OCI-LY1 (cell line): ENCODE measurements around the gene ASRGL1.

Source experiments
- H2AFZ ChIP-seq: fragments of 200-600 bp; sonication (generic), shearing (Covaris generic); 2 replicates; pipeline ENCODE4 v1.6.0; 2014; ENCODE audit warnings: antibody characterized with exemption, mild to moderate bottlenecking, low read length
- H3F3A ChIP-seq: fragments of 200-600 bp; sonication (generic), shearing (Covaris generic); 2 replicates; pipeline ENCODE4 v1.6.0; 2014; ENCODE audit warnings: mild to moderate bottlenecking, antibody characterized with exemption, low read length, moderate library complexity; ENCODE audit not compliant: insufficient read depth
- H3K27ac ChIP-seq: fragments of 200-600 bp; sonication (generic); 2 replicates; pipeline ENCODE4 v1.5.1; 2014; ENCODE audit warnings: low read length, mixed run types, mild to moderate bottlenecking, low read depth; ENCODE audit not compliant: poor library complexity, severe bottlenecking
- H3K27me3 ChIP-seq: fragments of 200-600 bp; sonication (generic); 2 replicates; pipeline ENCODE4 v1.6.0; 2014; ENCODE audit warnings: antibody characterized with exemption, mild to moderate bottlenecking, low read length, moderate library complexity; ENCODE audit not compliant: insufficient read depth
- H3K36me3 ChIP-seq: fragments of 200-600 bp; sonication (generic); 2 replicates; pipeline ENCODE4 v1.6.1; 2014; ENCODE audit warnings: mild to moderate bottlenecking, antibody characterized with exemption, low read length, moderate library complexity, mixed read lengths; ENCODE audit not compliant: insufficient read depth
- H3K4me1 ChIP-seq: fragments of 200-600 bp; sonication (generic); 2 replicates; pipeline ENCODE4 v1.5.1; 2014; ENCODE audit warnings: mild to moderate bottlenecking, low read length, moderate library complexity; ENCODE audit not compliant: insufficient read depth, severe bottlenecking
- H3K4me2 ChIP-seq: fragments of 200-600 bp; sonication (generic), shearing (Covaris generic); 2 replicates; pipeline ENCODE4 v1.6.1; 2014; ENCODE audit warnings: low read length
- H3K4me3 ChIP-seq: fragments of 200-600 bp; sonication (generic); 2 replicates; pipeline ENCODE4 v1.5.1; 2014; ENCODE audit warnings: low read length, low read depth, mild to moderate bottlenecking, mixed read lengths; ENCODE audit not compliant: poor library complexity, severe bottlenecking
- H3K79me2 ChIP-seq: fragments of 200-600 bp; shearing (Covaris generic); 2 replicates; pipeline ENCODE4 v1.6.1; 2016; ENCODE audit warnings: mixed run types, low read length, mixed read lengths; ENCODE audit not compliant: insufficient read depth
- H3K9ac ChIP-seq: fragments of 200-600 bp; sonication (generic), shearing (Covaris generic); 2 replicates; pipeline ENCODE4 v1.6.1; 2014; ENCODE audit warnings: mild to moderate bottlenecking, low read length, mixed read lengths
- H3K9me2 ChIP-seq: fragments of 200-600 bp; sonication (generic), shearing (Covaris generic); 2 replicates; pipeline ENCODE4 v1.6.1; 2014; ENCODE audit warnings: low read depth, mild to moderate bottlenecking, low read length, mixed read lengths
- H3K9me3 ChIP-seq: fragments of 200-600 bp; shearing (Covaris generic); 2 replicates; pipeline ENCODE4 v1.6.1; 2014; ENCODE audit warnings: low read length, mixed read lengths
- H4K20me1 ChIP-seq: fragments of 200-600 bp; sonication (generic), shearing (Covaris generic); 2 replicates; pipeline ENCODE4 v1.6.0; 2016; ENCODE audit warnings: mild to moderate bottlenecking, low read length; ENCODE audit not compliant: insufficient read depth
- CTCF ChIP-seq: fragments of 200-600 bp; sonication (generic), shearing (Covaris generic); IDR thresholded peaks from 2 replicates; pipeline ENCODE4 v1.5.1; 2017; ENCODE audit warnings: mild to moderate bottlenecking, antibody characterized with exemption, low read length, moderate library complexity, mixed read lengths
- EZH2 ChIP-seq: fragments of 200-600 bp; sonication (generic), shearing (Covaris generic); IDR thresholded peaks from 2 replicates; pipeline ENCODE4 v1.8.0; 2017; ENCODE audit warnings: borderline replicate concordance, mixed run types, mild to moderate bottlenecking, antibody characterized with exemption, low read length, moderate library complexity, mixed read lengths

The ASRGL1 gene

DNA sequence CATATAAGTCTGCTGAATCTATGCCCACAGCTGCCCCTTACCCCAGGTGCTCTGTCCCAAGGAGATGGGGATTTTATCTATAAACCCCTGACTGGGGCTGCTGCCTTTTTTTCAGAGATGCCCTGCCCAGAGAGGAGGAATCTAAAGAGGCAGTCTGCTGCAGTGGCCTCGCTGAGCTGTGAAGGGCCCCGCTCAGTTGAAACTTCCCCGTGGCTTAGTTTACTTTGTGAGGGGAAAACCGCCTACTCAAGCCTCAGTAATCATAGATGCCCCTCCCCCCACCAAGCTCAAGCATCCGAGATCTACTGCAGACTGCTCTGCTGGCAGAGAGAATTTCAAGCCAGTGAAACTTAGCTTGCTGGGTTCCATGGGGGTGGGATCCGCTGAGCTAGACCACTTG, 31.0 kb upstream of the ASRGL1 start:
- H3K27me3 ChIP-seq, result no peaks in the 10 kb centered on the region
- H3K79me2 ChIP-seq, result no peaks in the 10 kb centered on the region
- H2AFZ ChIP-seq, result no peak overlapping the region
- H3F3A ChIP-seq, result no peaks in the 10 kb centered on the region
- no peak overlapping the region for H3K27ac ChIP-seq
- no peak overlapping the region for H3K4me3 ChIP-seq
- H3K4me2 ChIP-seq, result no peak overlapping the region
- TF ChIP-seq EZH2 (no peak), CTCF (no peak)
- no peak overlapping the region for H3K9ac ChIP-seq
- H3K9me3 ChIP-seq, result no peaks in the 10 kb centered on the region
- H4K20me1 ChIP-seq, result no peaks in the 10 kb centered on the region
- H3K4me1 ChIP-seq, result no peaks in the 10 kb centered on the region
- H3K36me3 ChIP-seq, result no peaks in the 10 kb centered on the region
- no peaks in the 10 kb centered on the region for H3K9me2 ChIP-seq

DNA sequence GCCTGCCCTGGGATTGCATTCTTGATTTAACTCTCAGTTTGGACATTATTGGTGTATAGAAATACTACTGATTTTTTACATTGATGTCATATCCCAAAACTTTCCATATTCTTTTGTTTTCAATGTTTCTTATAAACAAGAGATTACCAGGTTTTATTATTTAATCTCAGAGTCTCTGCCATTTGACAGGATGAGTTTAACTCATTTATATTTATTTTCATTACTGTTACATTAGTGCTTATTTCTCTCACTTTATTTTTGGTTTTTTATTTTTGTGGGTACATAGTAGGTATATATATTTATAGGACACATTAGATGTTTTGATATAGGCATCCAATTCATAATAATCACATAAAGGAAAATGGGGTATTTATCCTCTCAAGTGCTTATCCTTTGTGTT, 29.3 kb upstream of the ASRGL1 start:
- Histone ChIP-seq H3K36me3 (no peaks in the 10 kb centered on the region), H3K9me3 (no peaks in the 10 kb centered on the region), H3K4me1 (no peaks in the 10 kb centered on the region), H4K20me1 (no peaks in the 10 kb centered on the region), H3K9ac (no peak overlapping the region), H3K27ac (no peak overlapping the region), H3K79me2 (no peaks in the 10 kb centered on the region), H3K27me3 (no peaks in the 10 kb centered on the region), H2AFZ (no peak overlapping the region), H3K4me3 (no peak overlapping the region), H3K9me2 (no peaks in the 10 kb centered on the region), H3F3A (no peaks in the 10 kb centered on the region), H3K4me2 (no peak overlapping the region)
- TF ChIP-seq CTCF (no peak), EZH2 (no peak)

DNA sequence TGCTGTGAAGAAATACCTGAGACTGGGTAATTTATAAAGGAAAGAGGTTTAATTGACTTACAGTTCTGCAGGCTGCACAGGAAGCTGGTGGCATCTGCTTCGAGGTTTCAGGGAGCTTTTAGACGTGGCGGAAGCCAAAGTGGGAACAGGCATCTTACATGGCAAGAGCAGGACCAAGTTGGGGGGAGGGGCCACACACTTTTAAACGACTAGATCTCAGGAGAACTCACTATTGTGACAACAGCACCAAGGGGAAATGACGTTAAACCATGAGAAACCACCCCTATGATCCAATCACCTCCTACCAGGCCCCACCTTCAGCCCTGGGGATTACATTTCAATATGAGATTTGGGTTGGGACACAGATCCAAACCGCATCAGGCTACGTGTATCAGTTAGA, 27.3 kb upstream of the ASRGL1 start:
- Histone ChIP-seq H3K9me3 (no peaks in the 10 kb centered on the region), H3K27me3 (no peaks in the 10 kb centered on the region), H3K4me1 (no peaks in the 10 kb centered on the region), H3K79me2 (no peaks in the 10 kb centered on the region), H3K4me3 (no peak overlapping the region), H4K20me1 (no peaks in the 10 kb centered on the region), H3K9ac (no peak overlapping the region), H3K4me2 (no peak overlapping the region), H3K9me2 (no peaks in the 10 kb centered on the region), H2AFZ (no peak overlapping the region), H3K36me3 (no peaks in the 10 kb centered on the region), H3K27ac (no peak overlapping the region), H3F3A (no peaks in the 10 kb centered on the region)
- no peak for TF ChIP-seq CTCF
- no peak for TF ChIP-seq EZH2
